ENCODE results near the gene ITGAV.

Gene ITGAV

GRCh38 chr2:186551323-186552050, 38.4 kb upstream of the ITGAV start:
- TF ChIP-seq, protein P1, sequence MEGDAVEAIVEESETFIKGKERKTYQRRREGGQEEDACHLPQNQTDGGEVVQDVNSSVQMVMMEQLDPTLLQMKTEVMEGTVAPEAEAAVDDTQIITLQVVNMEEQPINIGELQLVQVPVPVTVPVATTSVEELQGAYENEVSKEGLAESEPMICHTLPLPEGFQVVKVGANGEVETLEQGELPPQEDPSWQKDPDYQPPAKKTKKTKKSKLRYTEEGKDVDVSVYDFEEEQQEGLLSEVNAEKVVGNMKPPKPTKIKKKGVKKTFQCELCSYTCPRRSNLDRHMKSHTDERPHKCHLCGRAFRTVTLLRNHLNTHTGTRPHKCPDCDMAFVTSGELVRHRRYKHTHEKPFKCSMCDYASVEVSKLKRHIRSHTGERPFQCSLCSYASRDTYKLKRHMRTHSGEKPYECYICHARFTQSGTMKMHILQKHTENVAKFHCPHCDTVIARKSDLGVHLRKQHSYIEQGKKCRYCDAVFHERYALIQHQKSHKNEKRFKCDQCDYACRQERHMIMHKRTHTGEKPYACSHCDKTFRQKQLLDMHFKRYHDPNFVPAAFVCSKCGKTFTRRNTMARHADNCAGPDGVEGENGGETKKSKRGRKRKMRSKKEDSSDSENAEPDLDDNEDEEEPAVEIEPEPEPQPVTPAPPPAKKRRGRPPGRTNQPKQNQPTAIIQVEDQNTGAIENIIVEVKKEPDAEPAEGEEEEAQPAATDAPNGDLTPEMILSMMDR (IDR thresholded peaks at IDR 0.05; ENCODE audit: borderline replicate concordance, control extremely low read depth, extremely low read depth, insufficient read depth, missing control alignments) = no peak
- no peak for DNase-seq (ENCODE audit: low spot score)
- in situ Hi-C loops (cut with MboI; ENCODE audit: low sequenced_read_pairs, unreplicated experiment) = no loop called here

- in situ Hi-C loops (cut with MboI; ENCODE audit: low sequenced_read_pairs, unreplicated experiment) = no loop called here
- DNase-seq (ENCODE audit: low spot score) = no peak
- TF ChIP-seq, protein P1 (IDR thresholded peaks at IDR 0.05; ENCODE audit: borderline replicate concordance, control extremely low read depth, extremely low read depth, insufficient read depth, missing control alignments) = no peak
Observed at GRCh38 chr2:186554429-186554828, 35.4 kb upstream of the ITGAV start.

DNA sequence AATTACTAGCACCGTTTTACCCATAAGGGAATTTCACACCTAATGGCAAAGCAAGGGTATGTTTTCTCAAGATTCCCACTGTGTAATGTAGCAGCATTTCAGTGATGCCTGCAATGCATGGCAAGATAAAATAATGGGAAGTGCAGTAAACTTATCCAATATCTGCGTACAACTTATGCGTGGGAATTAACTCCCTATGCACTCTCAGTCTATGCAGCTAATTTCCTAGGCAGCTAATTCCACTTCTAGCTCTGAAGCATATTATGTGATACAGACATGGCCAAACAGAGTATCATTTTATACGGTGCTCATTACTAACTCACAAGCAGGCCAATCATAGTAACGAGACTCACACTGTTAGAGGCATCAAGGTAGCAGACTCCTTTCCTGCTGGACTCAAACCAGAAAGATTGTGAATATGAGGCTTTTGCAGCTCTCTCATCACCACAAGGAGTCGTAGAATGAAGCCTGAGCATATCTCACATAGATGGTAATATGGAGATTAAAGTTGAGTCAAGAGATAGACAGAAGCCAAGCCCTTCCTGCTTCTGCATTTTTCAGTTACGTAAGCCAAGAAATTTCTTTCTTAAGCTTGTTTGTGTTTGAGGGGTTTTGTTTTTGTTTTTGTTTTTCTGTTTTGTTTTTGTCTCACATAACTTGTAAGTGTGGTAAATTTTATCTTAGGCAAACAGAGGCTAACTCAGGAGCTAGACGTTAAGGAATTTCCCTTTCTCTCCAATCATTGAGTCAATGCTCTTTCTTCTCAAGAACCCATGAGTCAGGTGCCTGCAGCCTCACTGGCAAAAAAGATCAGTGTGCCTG, 34.8 kb upstream of the ITGAV start:
- no peak for DNase-seq (ENCODE audit: low spot score)
- TF ChIP-seq, protein P1 (IDR thresholded peaks at IDR 0.05; ENCODE audit: borderline replicate concordance, control extremely low read depth, extremely low read depth, insufficient read depth, missing control alignments) = no peak
- in situ Hi-C loops (cut with MboI; ENCODE audit: low sequenced_read_pairs, unreplicated experiment) = no loop called here

GRCh38 chr2:186558512-186559276, 31.2 kb upstream of the ITGAV start:
- TF ChIP-seq, protein P1 (IDR thresholded peaks at IDR 0.05; ENCODE audit: borderline replicate concordance, control extremely low read depth, extremely low read depth, insufficient read depth, missing control alignments) = no peak
- no peak for DNase-seq (ENCODE audit: low spot score)
- in situ Hi-C loops (cut with MboI; ENCODE audit: low sequenced_read_pairs, unreplicated experiment) = no loop called here

GRCh38 chr2:186559370-186559769, 30.5 kb upstream of the ITGAV start:
- TF ChIP-seq, protein P1 (IDR thresholded peaks at IDR 0.05; ENCODE audit: borderline replicate concordance, control extremely low read depth, extremely low read depth, insufficient read depth, missing control alignments) = no peak
- DNase-seq (ENCODE audit: low spot score) = no peak
- in situ Hi-C loops (cut with MboI; ENCODE audit: low sequenced_read_pairs, unreplicated experiment) = no loop called here

DNA sequence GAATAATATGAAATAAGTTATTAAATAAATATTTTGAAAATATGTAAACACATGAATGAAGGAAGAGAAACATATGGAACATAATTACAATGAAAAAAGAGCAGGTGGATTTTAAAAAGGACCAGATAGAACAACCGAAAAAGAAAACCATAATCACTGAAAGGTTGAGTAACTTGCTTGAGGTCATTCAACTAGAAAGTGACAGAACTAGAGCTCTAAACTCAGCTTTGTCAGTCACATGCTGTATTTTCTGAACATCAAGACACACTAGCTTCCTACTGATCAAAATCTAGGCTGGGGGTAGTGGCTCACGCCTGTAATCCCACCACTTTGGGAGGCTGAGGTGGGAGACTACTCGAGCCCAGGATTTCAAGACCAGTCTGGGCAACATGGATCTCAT, 30.0 kb upstream of the ITGAV start:
- TF ChIP-seq, protein P1 (IDR thresholded peaks at IDR 0.05; ENCODE audit: borderline replicate concordance, control extremely low read depth, extremely low read depth, insufficient read depth, missing control alignments) = no peak
- no peak for DNase-seq (ENCODE audit: low spot score)
- in situ Hi-C loops (cut with MboI; ENCODE audit: low sequenced_read_pairs, unreplicated experiment) = no loop called here
